GM23248 (cell line): Measurements from ENCODE around the gene DDX60. TPM values are rescaled to one million over a fixed set of nuclear protein-coding genes. Genes with fewer than 3 reads are reported as not detected.

Source experiments
- DNase-seq: peaks from one replicate; pipeline ENCODE4 v3.0.0-alpha.2; 2015
- H2AFZ ChIP-seq: fragments of 200-600 bp; sonication (generic); 2 replicates; pipeline ENCODE4 v1.6.1; 2016; ENCODE audit warnings: antibody characterized with exemption
- H3F3A ChIP-seq: fragments of 200-600 bp; sonication (generic); 2 replicates; pipeline ENCODE4 v1.6.1; 2016; ENCODE audit warnings: mild to moderate bottlenecking, antibody characterized with exemption, mixed run types; ENCODE audit not compliant: insufficient read depth
- H3K27ac ChIP-seq: fragments of 200-600 bp; sonication (generic); 2 replicates; pipeline ENCODE4 v1.5.1; 2016; ENCODE audit warnings: mild to moderate bottlenecking
- H3K27me3 ChIP-seq: fragments of 200-600 bp; sonication (generic); replicated peaks from 2 replicates; pipeline ENCODE4 v1.6.1; 2016; ENCODE audit warnings: mild to moderate bottlenecking; ENCODE audit not compliant: insufficient read depth
- H3K36me3 ChIP-seq: fragments of 200-600 bp; sonication (generic); 2 replicates; pipeline ENCODE4 v1.6.1; 2016; ENCODE audit warnings: low read depth, mild to moderate bottlenecking
- H3K4me1 ChIP-seq: fragments of 200-600 bp; sonication (generic); 2 replicates; pipeline ENCODE4 v1.6.1; 2016; ENCODE audit warnings: mild to moderate bottlenecking; ENCODE audit not compliant: insufficient read depth
- H3K4me2 ChIP-seq: fragments of 200-600 bp; sonication (generic); one replicate; pipeline ENCODE4 v1.6.1; 2016; ENCODE audit warnings: mild to moderate bottlenecking; ENCODE audit not compliant: unreplicated experiment
- H3K4me3 ChIP-seq: fragments of 200-600 bp; sonication (generic); 2 replicates; pipeline ENCODE4 v1.5.1; 2016; ENCODE audit warnings: mild to moderate bottlenecking
- H3K79me2 ChIP-seq: fragments of 200-600 bp; sonication (generic); 2 replicates; pipeline ENCODE4 v1.6.1; 2016; ENCODE audit warnings: mild to moderate bottlenecking; ENCODE audit not compliant: insufficient read depth
- H3K9ac ChIP-seq: fragments of 200-600 bp; sonication (generic); 2 replicates; pipeline ENCODE4 v1.6.1; 2016; ENCODE audit warnings: mild to moderate bottlenecking
- H3K9me2 ChIP-seq: fragments of 200-600 bp; sonication (generic); 2 replicates; pipeline ENCODE4 v1.6.1; 2016; ENCODE audit warnings: mixed run types, mild to moderate bottlenecking, moderate library complexity; ENCODE audit not compliant: insufficient read depth
- H3K9me3 ChIP-seq: fragments of 200-600 bp; sonication (generic); one replicate; pipeline ENCODE4 v1.6.1; 2017; ENCODE audit warnings: low read depth
- H4K20me1 ChIP-seq: fragments of 200-600 bp; sonication (generic); 2 replicates; pipeline ENCODE4 v1.6.0; 2016; ENCODE audit not compliant: insufficient read depth
- EZH2 ChIP-seq: fragments of 200-600 bp; sonication (generic); IDR thresholded peaks from 2 replicates; pipeline ENCODE4 v1.6.1; 2018; ENCODE audit warnings: antibody characterized with exemption, mild to moderate bottlenecking; ENCODE audit not compliant: insufficient read depth, poor library complexity, severe bottlenecking
- EZH2phosphoT487 ChIP-seq: fragments of 200-600 bp; sonication (generic); IDR thresholded peaks from 2 replicates; pipeline ENCODE4 v1.6.1; 2018; ENCODE audit warnings: antibody characterized with exemption, moderate library complexity, mild to moderate bottlenecking, low read depth; ENCODE audit not compliant: insufficient read depth
- WGBS, 2 experiments: methylation state at CpG; one replicate each; pipeline ENCODE4 v1.1.6; 2015 to 2017; ENCODE audit warnings: low lambda C conversion rate in 2 of 2, low coverage in 1 of 2; ENCODE audit errors: missing lambda C conversion rate in 2 of 2; 5-methylcytosine and 5-hydroxymethylcytosine counted together
- in situ Hi-C: fragments of 300-500 bp; cut with MboI; formaldehyde crosslinking; loops from 2 replicates; pipeline ENCODE4 v1.15.0; 2020
- polyA plus RNA-seq: library from polyadenylated mRNA; unstranded; fragments of >200 nt; fragmentation: Nextera tagmentation; extraction: Ambion mirVana; gene quantifications from 2 replicates; pipeline ENCODE4 v1.2.1, GENCODE V29; 2016
- total RNA-seq: library from RNA; depleted of rRNA; stranded (reverse); fragments of >200 nt; shearing (Covaris generic); gene quantifications from 2 replicates; pipeline ENCODE4 v1.2.3, GENCODE V29; 2014

The DDX60 gene
- total and polyA plus RNA-seq, 2 experiments from 2014 or later = 1.8 to 7.1 TPM

DNA sequence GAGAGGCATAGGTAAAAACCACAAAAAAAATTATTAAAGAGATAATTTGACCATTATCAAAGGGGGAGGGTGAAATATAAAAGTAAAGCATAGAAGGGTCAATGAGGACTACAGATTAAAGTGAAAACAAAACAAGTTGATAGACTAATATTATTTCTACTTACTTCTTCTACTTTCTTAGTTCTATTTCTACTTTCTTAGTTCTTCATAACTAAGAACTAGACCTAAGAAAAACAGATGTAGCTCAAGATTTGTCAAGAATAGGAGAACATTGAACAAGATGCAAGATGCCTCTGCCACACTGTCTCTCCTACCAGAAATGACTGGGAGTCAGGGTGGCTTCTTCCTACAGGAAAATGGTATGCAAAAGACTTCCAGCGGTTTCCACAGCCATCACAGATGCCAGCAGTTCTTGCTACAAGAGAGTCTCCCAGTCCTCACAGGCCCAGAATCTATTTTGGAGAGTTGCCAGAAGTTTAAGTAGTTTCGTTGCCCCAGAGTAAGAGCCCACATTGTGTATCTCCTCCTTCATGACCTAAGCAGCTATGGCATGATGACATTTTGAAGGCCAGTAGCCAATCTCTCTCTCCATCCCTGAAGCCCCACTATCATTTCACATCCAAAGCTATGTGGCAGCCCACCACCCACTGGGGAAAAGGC lies 42.9 kb upstream of the DDX60 start:
- TF ChIP-seq EZH2 = no peak
- TF ChIP-seq EZH2phosphoT487 = no peak
- in situ Hi-C loops = no loop called here
- no peaks in the 10 kb centered on the region for H3K79me2 ChIP-seq
- no peaks in the 10 kb centered on the region for H4K20me1 ChIP-seq
- H2AFZ ChIP-seq = no peak overlapping the region
- H3F3A ChIP-seq = no peaks in the 10 kb centered on the region
- H3K4me3 ChIP-seq = no peak overlapping the region
- no peak for DNase-seq
- H3K27ac ChIP-seq = no peak overlapping the region
- no peak overlapping the region for H3K4me2 ChIP-seq
- H3K9ac ChIP-seq = no peak overlapping the region
- no peaks in the 10 kb centered on the region for H3K4me1 ChIP-seq
- WGBS, 2 experiments = 100% methylated on average over 2 of the region's 2 CpGs
- H3K36me3 ChIP-seq = peaks cover 8% of the 10 kb centered on the region; the same call in 1 of the 2 replicates
- H3K9me3 ChIP-seq = no peaks in the 10 kb centered on the region
- no peaks in the 10 kb centered on the region for H3K9me2 ChIP-seq
- no peaks in the 10 kb centered on the region for H3K27me3 ChIP-seq

GRCh38 chr4:168360271-168360670 lies 41.7 kb upstream of the DDX60 start:
- Histone ChIP-seq H3K27ac (no peak overlapping the region), H3K4me3 (no peak overlapping the region), H4K20me1 (no peaks in the 10 kb centered on the region), H3K9ac (no peak overlapping the region), H3K9me2 (no peaks in the 10 kb centered on the region), H3K4me2 (no peak overlapping the region), H2AFZ (no peak overlapping the region), H3K79me2 (no peaks in the 10 kb centered on the region), H3K4me1 (no peaks in the 10 kb centered on the region), H3F3A (no peaks in the 10 kb centered on the region), H3K36me3 (peaks cover 8% of the 10 kb centered on the region; the same call in 1 of the 2 replicates), H3K9me3 (no peaks in the 10 kb centered on the region), H3K27me3 (no peaks in the 10 kb centered on the region)
- no peak for DNase-seq
- TF ChIP-seq EZH2phosphoT487 (no peak), EZH2 (no peak)
- WGBS, 2 experiments = 70 to 72% methylated on average over 2 of the region's 2 CpGs
- in situ Hi-C loops = no loop called here

- TF ChIP-seq EZH2 = no peak
- no peaks in the 10 kb centered on the region for H4K20me1 ChIP-seq
- no peaks in the 10 kb centered on the region for H3K9me3 ChIP-seq
- 47 to 50% methylated on average over 2 of the region's 2 CpGs for WGBS, 2 experiments
- peaks cover 8% of the 10 kb centered on the region; the same call in 1 of the 2 replicates for H3K36me3 ChIP-seq
- H3K4me3 ChIP-seq = no peak overlapping the region
- H3K4me1 ChIP-seq = no peaks in the 10 kb centered on the region
- no peak overlapping the region for H3K27ac ChIP-seq
- no peaks in the 10 kb centered on the region for H3F3A ChIP-seq
- DNase-seq = no peak
- no peaks in the 10 kb centered on the region for H3K79me2 ChIP-seq
- no peaks in the 10 kb centered on the region for H3K27me3 ChIP-seq
- no peaks in the 10 kb centered on the region for H3K9me2 ChIP-seq
- H2AFZ ChIP-seq = no peak overlapping the region
- no peak overlapping the region for H3K9ac ChIP-seq
- no peak overlapping the region for H3K4me2 ChIP-seq
- in situ Hi-C loops = no loop called here
Measured at GRCh38 chr4:168357941-168358340, 39.4 kb upstream of the DDX60 start.

DNA sequence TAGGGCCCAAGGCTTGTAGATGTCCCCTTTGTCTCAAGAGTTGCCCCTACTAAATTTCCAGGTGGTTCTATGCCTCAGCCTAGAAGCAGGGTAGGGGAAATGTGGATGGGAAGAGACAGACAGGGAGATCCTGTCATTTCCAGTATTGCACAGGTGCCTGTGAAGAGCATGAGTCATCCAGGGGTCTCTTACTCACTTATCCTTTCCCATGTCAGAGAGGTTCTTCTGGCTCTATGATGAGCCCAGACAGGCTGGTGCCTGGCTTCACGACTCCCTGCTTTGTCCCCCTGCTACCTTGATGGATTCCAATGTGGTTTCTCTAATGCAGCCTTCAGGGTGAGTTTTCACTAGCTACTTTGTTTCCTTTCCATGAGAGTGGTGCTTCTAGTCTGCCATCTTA lies 35.2 kb upstream of the DDX60 start:
- WGBS, 2 experiments = 95 to 100% methylated on average over 1 of the region's 1 CpG

More for the DNA sequence above, 35.2 kb upstream of the DDX60 start:
- no peak overlapping the region for H3K27ac ChIP-seq
- H3F3A ChIP-seq = no peaks in the 10 kb centered on the region
- H3K9me3 ChIP-seq = no peaks in the 10 kb centered on the region
- H3K36me3 ChIP-seq = peaks cover 8% of the 10 kb centered on the region; the same call in 1 of the 2 replicates
- no peak overlapping the region for H3K4me3 ChIP-seq
- H2AFZ ChIP-seq = no peak overlapping the region
- no peaks in the 10 kb centered on the region for H3K9me2 ChIP-seq
- no peak overlapping the region for H3K9ac ChIP-seq
- H3K4me2 ChIP-seq = no peak overlapping the region
- no peak for DNase-seq
- H3K27me3 ChIP-seq = no peaks in the 10 kb centered on the region
- TF ChIP-seq EZH2phosphoT487 = no peak
- TF ChIP-seq EZH2 = no peak
- no peaks in the 10 kb centered on the region for H3K4me1 ChIP-seq
- in situ Hi-C loops = no loop called here
- no peaks in the 10 kb centered on the region for H3K79me2 ChIP-seq
- H4K20me1 ChIP-seq = no peaks in the 10 kb centered on the region
